Esophagus muscularis mucosa (tissue), 4 donors: ENCODE results near the gene CHDH. TPM values are rescaled to one million over a fixed set of nuclear protein-coding genes. Genes with fewer than 3 reads are reported as not detected.

Experiments used
- DNase-seq: peaks from one replicate; pipeline ENCODE4 v3.0.0-alpha.2; 2017; ENCODE audit errors: extremely low spot score
- H3K27ac ChIP-seq, 4 donors: fragments of 200-600 bp; sonication (generic); replicated peaks in 1 of 4; 1 replicate in 3 of 4; 2 replicates in 1 of 4; pipeline ENCODE4 v1.5.1; 2016 to 2019; ENCODE audit warnings: mild to moderate bottlenecking in 1 of 4
- H3K27me3 ChIP-seq, 4 donors: fragments of 200-600 bp; sonication (generic); one replicate each; pipeline versions ENCODE4 v1.5.1 to v1.6.0; 2016 to 2019
- H3K36me3 ChIP-seq, 4 donors: fragments of 200-600 bp; sonication (generic); one replicate each; pipeline ENCODE4 v1.5.1; 2016 to 2019
- H3K4me1 ChIP-seq, 4 donors: fragments of 200-600 bp; sonication (generic); one replicate each; pipeline ENCODE4 v1.5.1; 2016 to 2019
- H3K4me3 ChIP-seq, 4 donors: fragments of 200-600 bp; sonication (generic); 1 replicate in 2 of 4; 2 replicates in 2 of 4; pipeline ENCODE4 v1.5.1; 2016 to 2019; ENCODE audit warnings: mild to moderate bottlenecking in 4 of 4, moderate library complexity in 1 of 4
- H3K9me3 ChIP-seq, 4 donors: fragments of 200-600 bp; sonication (generic); 1 replicate in 3 of 4; 2 replicates in 1 of 4; pipeline ENCODE4 v1.5.1; 2016 to 2019
- EP300 ChIP-seq: sonication (generic); formaldehyde crosslinking; IDR thresholded peaks from one replicate; pipeline ENCODE4 v1.6.1; 2017; ENCODE audit warnings: antibody characterized with exemption
- POLR2A ChIP-seq: fragments of 450-650 bp; IDR thresholded peaks from one replicate; pipeline ENCODE4 v1.6.1; 2017; ENCODE audit warnings: antibody characterized with exemption, moderate library complexity, mild to moderate bottlenecking, low read depth
- POLR2AphosphoS5 ChIP-seq, 2 donors: sonication (generic); formaldehyde crosslinking; IDR thresholded peaks; one replicate each; pipeline ENCODE4 v1.6.1; 2017; ENCODE audit warnings: antibody characterized with exemption in 2 of 2
- WGBS: methylation state at CpG from one replicate; pipeline ENCODE4 v1.1.5; 2018; 5-methylcytosine and 5-hydroxymethylcytosine counted together
- intact Hi-C: fragments of 100-400 bp; cut with DNase I; formaldehyde crosslinking; loops from one replicate; pipeline ENCODE4 v1.15.1; 2023
- total RNA-seq, 4 donors: library from RNA; depleted of rRNA; stranded (reverse); fragments of >200 nt; gene quantifications; one replicate each; pipeline versions ENCODE4 v1.1.0 to v1.2.1, GENCODE V29; 2016
- TF ChIP-seq, protein P1 (sequence below), 3 experiments: fragments of 200-600 bp in 2 of 3; fragments of 450-650 bp in 1 of 3; sonication (generic) in 2 of 3; IDR thresholded peaks; one replicate each; pipeline ENCODE4 v1.5.1; 2017 to 2019; ENCODE audit warnings: antibody characterized with exemption in 3 of 3, mild to moderate bottlenecking in 2 of 3, moderate library complexity in 1 of 3

Gene CHDH
- total RNA-seq, 4 donors from 2014 or later = 0.42 to 3.2 (median 1.7) TPM

DNA sequence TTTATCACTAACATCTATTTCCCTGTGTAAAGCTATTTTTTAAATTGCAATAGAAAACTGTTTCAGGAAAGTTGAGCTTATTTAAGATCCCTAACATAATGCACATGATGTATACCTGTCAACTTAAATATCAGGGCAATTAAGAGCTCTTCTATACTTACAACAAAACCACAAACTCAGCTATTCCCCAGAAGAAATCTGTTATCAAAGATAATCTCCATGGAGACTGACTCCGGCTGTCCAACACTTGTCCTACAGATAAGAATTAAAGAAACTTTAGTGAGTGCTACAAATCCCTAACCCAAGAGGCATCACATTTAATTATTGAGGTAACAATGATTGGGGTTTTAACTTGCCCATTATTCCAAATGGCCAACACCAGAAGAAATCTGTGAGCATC lies 42.0 kb upstream of the CHDH start:
- no peaks in the 10 kb centered on the region for H3K27me3 ChIP-seq
- no peaks in the 10 kb centered on the region for H3K9me3 ChIP-seq
- TF ChIP-seq, protein P1, sequence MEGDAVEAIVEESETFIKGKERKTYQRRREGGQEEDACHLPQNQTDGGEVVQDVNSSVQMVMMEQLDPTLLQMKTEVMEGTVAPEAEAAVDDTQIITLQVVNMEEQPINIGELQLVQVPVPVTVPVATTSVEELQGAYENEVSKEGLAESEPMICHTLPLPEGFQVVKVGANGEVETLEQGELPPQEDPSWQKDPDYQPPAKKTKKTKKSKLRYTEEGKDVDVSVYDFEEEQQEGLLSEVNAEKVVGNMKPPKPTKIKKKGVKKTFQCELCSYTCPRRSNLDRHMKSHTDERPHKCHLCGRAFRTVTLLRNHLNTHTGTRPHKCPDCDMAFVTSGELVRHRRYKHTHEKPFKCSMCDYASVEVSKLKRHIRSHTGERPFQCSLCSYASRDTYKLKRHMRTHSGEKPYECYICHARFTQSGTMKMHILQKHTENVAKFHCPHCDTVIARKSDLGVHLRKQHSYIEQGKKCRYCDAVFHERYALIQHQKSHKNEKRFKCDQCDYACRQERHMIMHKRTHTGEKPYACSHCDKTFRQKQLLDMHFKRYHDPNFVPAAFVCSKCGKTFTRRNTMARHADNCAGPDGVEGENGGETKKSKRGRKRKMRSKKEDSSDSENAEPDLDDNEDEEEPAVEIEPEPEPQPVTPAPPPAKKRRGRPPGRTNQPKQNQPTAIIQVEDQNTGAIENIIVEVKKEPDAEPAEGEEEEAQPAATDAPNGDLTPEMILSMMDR (IDR thresholded peaks at IDR 0.05) = no peak
- TF ChIP-seq EP300 (no peak), POLR2A (no peak), POLR2AphosphoS5 (IDR thresholded peaks at IDR 0.05) (no peak)
- no peak for DNase-seq
- no peak overlapping the region for H3K4me3 ChIP-seq
- H3K36me3 ChIP-seq = peaks cover 21 to 49% (median 36%) of the 10 kb centered on the region in 4 donors
- H3K4me1 ChIP-seq = peaks cover 15 to 32% (median 26%) of the 10 kb centered on the region in 4 donors
- H3K27ac ChIP-seq = no peak overlapping the region
- intact Hi-C loops = no loop called here
- 100% methylated on average over 1 of the region's 1 CpG for WGBS

DNA sequence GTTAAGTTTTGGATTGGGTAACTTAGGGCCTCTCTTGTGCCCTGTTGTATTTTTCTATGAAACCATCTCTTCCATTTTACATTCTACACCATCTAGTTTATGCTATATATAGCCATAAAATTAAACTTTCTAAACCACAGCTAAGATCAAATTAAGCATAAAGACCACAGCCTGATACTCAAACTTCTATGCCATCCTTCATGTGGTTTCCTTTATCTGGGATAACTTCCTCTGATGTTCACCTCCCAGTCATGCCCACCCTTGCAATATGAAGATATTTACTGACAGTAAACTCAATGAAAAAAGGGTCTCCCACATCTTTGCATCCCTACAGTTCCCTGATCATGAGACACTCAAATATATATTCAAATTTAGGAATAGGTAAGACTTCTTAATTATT lies 41.2 kb upstream of the CHDH start:
- peaks cover 21 to 49% (median 36%) of the 10 kb centered on the region in 4 donors for H3K36me3 ChIP-seq

DNA sequence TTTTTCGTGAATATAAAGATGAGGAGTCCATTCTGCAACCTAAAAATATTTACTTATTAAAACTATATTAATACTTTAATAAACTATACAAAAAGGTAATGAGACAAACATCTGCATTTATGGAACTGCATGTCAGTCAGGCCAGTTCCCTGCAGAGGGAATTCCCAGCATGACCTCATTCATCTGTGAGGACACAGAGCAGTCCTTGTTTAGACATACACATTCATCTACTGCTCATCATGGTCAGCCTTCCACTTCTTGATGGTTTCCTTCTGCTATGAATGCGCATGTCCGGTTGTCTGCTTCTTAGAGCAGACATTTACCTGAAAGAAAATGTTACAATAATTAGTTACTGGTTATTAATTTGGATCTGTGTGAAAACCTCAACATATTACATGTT lies 39.0 kb upstream of the CHDH start:
- WGBS = 76% methylated on average over 3 of the region's 3 CpGs
- DNase-seq = no peak
- Histone ChIP-seq H3K4me3 (no peak overlapping the region), H3K36me3 (peaks cover 21 to 49% (median 36%) of the 10 kb centered on the region in 4 donors), H3K9me3 (no peaks in the 10 kb centered on the region), H3K4me1 (peaks cover 23 to 29% (median 26%) of the 10 kb centered on the region in 4 donors), H3K27ac (no peak overlapping the region), H3K27me3 (no peaks in the 10 kb centered on the region)
- intact Hi-C loops = no loop called here
- TF ChIP-seq POLR2AphosphoS5 (IDR thresholded peaks at IDR 0.05) (no peak), POLR2A (no peak), EP300 (no peak)
- TF ChIP-seq, protein P1 (IDR thresholded peaks at IDR 0.05) = no peak

More for the DNA sequence above, 41.2 kb upstream of the CHDH start:
- Histone ChIP-seq H3K27me3 (no peaks in the 10 kb centered on the region), H3K27ac (no peak overlapping the region), H3K4me3 (no peak overlapping the region), H3K9me3 (no peaks in the 10 kb centered on the region), H3K4me1 (peaks cover 17 to 28% (median 26%) of the 10 kb centered on the region in 4 donors)
- TF ChIP-seq, protein P1 (IDR thresholded peaks at IDR 0.05) = no peak
- no peak for TF ChIP-seq POLR2A
- no peak for TF ChIP-seq POLR2AphosphoS5 (IDR thresholded peaks at IDR 0.05)
- TF ChIP-seq EP300 = no peak
- intact Hi-C loops = no loop called here
- DNase-seq = no peak

DNA sequence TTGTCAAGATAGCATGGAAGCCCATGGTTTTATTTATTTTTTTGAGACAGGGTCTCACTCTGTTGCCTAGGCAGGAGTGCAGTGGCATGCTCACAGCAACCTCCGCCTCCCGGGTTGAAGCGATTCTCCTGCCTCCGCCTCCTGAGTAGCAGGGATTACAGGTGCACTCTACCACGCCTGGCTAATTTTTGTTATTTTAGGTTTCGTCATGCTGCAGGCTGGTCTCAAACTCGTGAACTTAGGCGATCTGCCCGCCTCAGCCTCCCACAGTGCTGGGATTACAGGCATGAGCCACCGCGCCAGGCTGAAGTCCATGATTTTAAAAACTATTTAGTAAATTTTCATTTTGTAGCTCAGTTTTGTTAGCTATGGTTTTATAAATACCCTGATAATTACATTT lies 38.4 kb upstream of the CHDH start:
- Histone ChIP-seq H3K9me3 (no peaks in the 10 kb centered on the region), H3K4me1 (peaks cover 18 to 25% (median 22%) of the 10 kb centered on the region in 4 donors), H3K4me3 (no peak overlapping the region), H3K36me3 (peaks cover 21 to 54% (median 39%) of the 10 kb centered on the region in 4 donors), H3K27ac (no peak overlapping the region), H3K27me3 (no peaks in the 10 kb centered on the region)
- no peak for DNase-seq
- intact Hi-C loops = no loop called here
- no peak for TF ChIP-seq POLR2A
- WGBS = 94% methylated on average over 11 of the region's 11 CpGs

DNA sequence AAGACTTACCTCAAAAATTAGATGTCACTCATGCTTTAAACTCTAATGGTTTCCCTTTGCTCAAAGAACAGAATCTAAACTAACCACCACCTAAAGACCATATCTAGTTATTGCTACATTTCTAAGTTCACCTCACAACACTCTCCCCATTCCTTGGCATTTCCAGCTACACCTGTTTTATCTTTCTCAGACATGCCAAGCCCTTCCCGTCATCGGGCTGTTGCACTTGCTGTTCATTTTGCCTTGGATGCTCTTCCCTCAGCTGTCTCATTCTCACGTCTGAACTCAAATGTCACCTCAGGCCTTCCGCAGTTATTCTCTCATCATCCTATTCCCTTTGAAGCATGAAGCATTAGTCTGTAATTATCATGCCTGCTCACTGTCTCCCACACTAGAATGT lies 36.8 kb upstream of the CHDH start:
- DNase-seq = no peak
- intact Hi-C loops = no loop called here
- no peak for TF ChIP-seq POLR2A
- TF ChIP-seq EP300 = no peak
- TF ChIP-seq POLR2AphosphoS5 (IDR thresholded peaks at IDR 0.05) = no peak
- TF ChIP-seq, protein P1 (IDR thresholded peaks at IDR 0.05) = no peak
- Histone ChIP-seq H3K9me3 (no peaks in the 10 kb centered on the region), H3K4me3 (no peak overlapping the region), H3K27me3 (no peaks in the 10 kb centered on the region), H3K27ac (no peak overlapping the region), H3K4me1 (peaks cover 13 to 19% (median 17%) of the 10 kb centered on the region in 4 donors), H3K36me3 (peaks cover 33 to 67% (median 53%) of the 10 kb centered on the region in 4 donors)
- WGBS = 97% methylated on average over 4 of the region's 4 CpGs
